Gastrocnemius medialis (tissue), 4 donors: ENCODE results near the gene SPCS2. TPM values are rescaled to one million over a fixed set of nuclear protein-coding genes. Genes with fewer than 3 reads are reported as not detected.

Experiments used
- ATAC-seq, 2 donors: fragments of 150-250 bp; one replicate each; pipeline ENCODE4 v1.9.1; 2016
- DNase-seq, 2 donors: peaks; one replicate each; pipeline ENCODE4 v3.0.0-alpha.2; 2019
- H3K27ac ChIP-seq, 4 donors: fragments of 200-600 bp; sonication (generic); 1 replicate in 1 of 4; 2 replicates in 3 of 4; pipeline ENCODE4 v1.5.1; 2016 to 2018; ENCODE audit warnings: mild to moderate bottlenecking in 2 of 4, moderate library complexity in 1 of 4
- H3K27me3 ChIP-seq, 3 donors: fragments of 200-600 bp; sonication (generic) in 2 of 3; 1 replicate in 1 of 3; 2 replicates in 2 of 3; pipeline versions ENCODE4 v1.5.1 to v1.6.0; 2016 to 2019; ENCODE audit warnings: mild to moderate bottlenecking in 1 of 3, moderate library complexity in 1 of 3
- H3K36me3 ChIP-seq, 2 donors: fragments of 200-600 bp; sonication (generic) in 1 of 2; one replicate each; pipeline ENCODE4 v1.5.1; 2017 to 2018
- H3K4me1 ChIP-seq, 2 donors: fragments of 200-600 bp; sonication (generic) in 1 of 2; one replicate each; pipeline ENCODE4 v1.5.1; 2016 to 2017; ENCODE audit warnings: mild to moderate bottlenecking in 2 of 2
- H3K4me3 ChIP-seq, 4 donors: fragments of 200-600 bp; sonication (generic) in 3 of 4; 1 replicate in 1 of 4; 2 replicates in 3 of 4; pipeline ENCODE4 v1.5.1; 2016 to 2019; ENCODE audit warnings: mild to moderate bottlenecking in 2 of 4
- H3K9me3 ChIP-seq, 3 donors: fragments of 200-600 bp; sonication (generic) in 2 of 3; 1 replicate in 1 of 3; 2 replicates in 2 of 3; pipeline ENCODE4 v1.5.1; 2016 to 2019
- CTCF ChIP-seq, 5 experiments: fragments of 450-650 bp in 3 of 5; fragments of 200-600 bp in 2 of 5; sonication (generic) in 2 of 5; IDR thresholded peaks in 4 of 5; conservative IDR thresholded peaks in 1 of 5; 1 replicate in 4 of 5; 2 replicates in 1 of 5; pipeline ENCODE4 v1.5.1; 2016 to 2019; ENCODE audit warnings: antibody characterized with exemption in 5 of 5, mild to moderate bottlenecking in 3 of 5, moderate library complexity in 3 of 5
- POLR2A ChIP-seq, 2 donors: fragments of 450-650 bp; IDR thresholded peaks; one replicate each; pipeline ENCODE4 v1.6.1; 2017; ENCODE audit warnings: antibody characterized with exemption in 2 of 2, mild to moderate bottlenecking in 2 of 2, moderate library complexity in 2 of 2
- in situ Hi-C, 4 donors: fragments of 200-750 bp; cut with MboI; loops; one replicate each; pipeline versions ENCODE4 v1.15.0 to v1.8.0; 2017; ENCODE audit warnings: low sequenced_read_pairs in 4 of 4
- intact Hi-C: fragments of 100-400 bp; cut with DNase I; formaldehyde crosslinking; loops from one replicate; pipeline ENCODE4 v1.15.1; 2023; ENCODE audit warnings: low total_unique reads
- total RNA-seq, 4 donors: library from RNA; depleted of rRNA; stranded (reverse); fragments of >200 nt; gene quantifications; one replicate each; pipeline versions ENCODE4 v1.1.0 to v1.2.3, GENCODE V29; 2016

SPCS2 gene
- total RNA-seq, 4 donors from 2014 or later = 16.9 to 38.3 (median 22.8) TPM

- Histone ChIP-seq H3K4me3 (no peak overlapping the region), H3K27ac (peak overlapping the region in 1 of 4 donors; percentile 92), H3K4me1 (peaks cover 41 to 48% of the 10 kb centered on the region in 2 donors), H3K9me3 (no peaks in the 10 kb centered on the region), H3K36me3 (peaks cover 0 to 6% of the 10 kb centered on the region in 2 donors), H3K27me3 (no peaks in the 10 kb centered on the region)
- intact Hi-C loops = no loop called here
- DNase-seq (no peak), ATAC-seq (no peak)
- in situ Hi-C loops = loop anchor here in 1 of 4 donors (5.0 kb wide), 1 partner anchor 76 kb away; no protein-coding TSS in a partner anchor
- TF ChIP-seq POLR2A (IDR thresholded peaks at IDR 0.05) (no peak), CTCF (IDR thresholded peaks at IDR 0.05 in 4 of 5, conservative IDR thresholded peaks at IDR 0.05 in 1 of 5) (no peak)
Observed at GRCh38 chr11:74951226-74951625, 2.2 kb downstream of the SPCS2 start.

- H3K27me3 ChIP-seq = no peaks in the 10 kb centered on the region
- peaks cover 0 to 6% of the 10 kb centered on the region in 2 donors for H3K36me3 ChIP-seq
- ATAC-seq (no peak), DNase-seq (no peak)
- TF ChIP-seq CTCF (IDR thresholded peaks at IDR 0.05 in 4 of 5, conservative IDR thresholded peaks at IDR 0.05 in 1 of 5) (no peak), POLR2A (IDR thresholded peaks at IDR 0.05) (no peak)
- no peaks in the 10 kb centered on the region for H3K9me3 ChIP-seq
- no peak overlapping the region for H3K4me3 ChIP-seq
- H3K27ac ChIP-seq = peak overlapping the region in 2 of 4 donors; percentile 4 to 5
- in situ Hi-C loops = loop anchor here in 1 of 4 donors (5.0 kb wide), 1 partner anchor 75 kb away; no protein-coding TSS in a partner anchor
- intact Hi-C loops = no loop called here
- H3K4me1 ChIP-seq = peaks cover 49 to 55% of the 10 kb centered on the region in 2 donors
Observed at GRCh38 chr11:74952752-74953151, 3.7 kb downstream of the SPCS2 start.

- ATAC-seq (no peak), DNase-seq (no peak)
- intact Hi-C loops (no loop called here), in situ Hi-C loops (loop anchor here in 1 of 4 donors (5.0 kb wide), 1 partner anchor 74 kb away; no protein-coding TSS in a partner anchor)
- Histone ChIP-seq H3K27me3 (no peaks in the 10 kb centered on the region), H3K4me1 (peaks cover 47 to 55% of the 10 kb centered on the region in 2 donors), H3K27ac (no peak overlapping the region), H3K36me3 (peaks cover 0 to 6% of the 10 kb centered on the region in 2 donors), H3K9me3 (no peaks in the 10 kb centered on the region), H3K4me3 (no peak overlapping the region)
- TF ChIP-seq CTCF (IDR thresholded peaks at IDR 0.05 in 4 of 5, conservative IDR thresholded peaks at IDR 0.05 in 1 of 5) (no peak), POLR2A (IDR thresholded peaks at IDR 0.05) (no peak)
Observed at GRCh38 chr11:74953451-74953850, 4.4 kb downstream of the SPCS2 start.

- TF ChIP-seq CTCF (IDR thresholded peaks at IDR 0.05 in 4 of 5, conservative IDR thresholded peaks at IDR 0.05 in 1 of 5) (no peak), POLR2A (IDR thresholded peaks at IDR 0.05) (no peak)
Observed at GRCh38 chr11:74954199-74954598, 5.1 kb downstream of the SPCS2 start.

More at GRCh38 chr11:74954199-74954598, 5.1 kb downstream of the SPCS2 start:
- in situ Hi-C loops (loop anchor here in 1 of 4 donors (5.0 kb wide), 1 partner anchor 73 kb away; no protein-coding TSS in a partner anchor), intact Hi-C loops (no loop called here)
- Histone ChIP-seq H3K36me3 (peaks cover 0 to 6% of the 10 kb centered on the region in 2 donors), H3K9me3 (no peaks in the 10 kb centered on the region), H3K27ac (no peak overlapping the region), H3K27me3 (no peaks in the 10 kb centered on the region), H3K4me3 (no peak overlapping the region), H3K4me1 (peaks cover 51 to 57% of the 10 kb centered on the region in 2 donors)
- ATAC-seq (no peak), DNase-seq (no peak)
